GM19193 (cell line): ENCODE data around the gene KAZALD1.

ENCODE experiments used
- POLR2A ChIP-seq: IDR thresholded peaks from 4 replicates; pipeline ENCODE4 v1.6.1; 2011; ENCODE audit not compliant: insufficient read depth, insufficient read length; ENCODE audit errors: extremely low read depth

Gene KAZALD1

DNA sequence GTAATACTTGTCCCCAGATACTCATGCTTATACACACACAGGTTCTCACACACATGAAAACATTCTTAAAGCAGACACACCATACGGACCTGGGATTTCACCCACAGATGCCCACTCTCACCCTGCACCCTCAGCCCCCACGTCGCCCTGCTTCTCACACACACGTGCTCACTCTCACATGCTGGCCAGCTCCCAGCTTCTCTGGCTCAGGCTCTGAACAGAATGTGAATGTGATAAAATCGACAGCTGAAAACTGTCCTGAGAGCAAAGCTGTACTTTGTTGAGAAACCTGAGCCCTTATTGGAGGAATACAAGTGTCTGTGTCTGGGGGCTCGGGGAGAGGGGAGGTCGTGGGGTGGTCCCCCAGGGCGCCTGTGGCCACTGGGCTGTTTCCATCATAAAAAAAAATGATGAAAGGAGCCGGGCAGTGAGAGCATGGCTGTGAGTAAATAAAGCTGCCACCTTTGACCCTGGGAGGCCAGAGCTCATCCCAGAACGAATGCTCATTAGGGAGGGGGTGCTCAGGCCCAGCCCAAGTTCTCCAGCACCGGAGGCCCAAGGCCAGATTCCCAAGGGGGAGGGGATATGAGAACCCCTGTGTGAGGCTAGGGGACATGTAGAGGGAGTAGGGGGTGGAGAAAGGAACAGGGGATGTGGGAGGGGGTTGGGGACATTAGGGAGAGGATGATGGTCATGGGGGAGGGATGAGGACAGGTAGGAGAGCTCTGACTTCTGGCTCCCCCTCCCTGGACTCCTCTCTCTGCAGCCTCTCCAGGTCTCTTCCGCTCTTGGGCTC is 51.2 kb downstream of the KAZALD1 start:
- TF ChIP-seq POLR2A = no peak

DNA sequence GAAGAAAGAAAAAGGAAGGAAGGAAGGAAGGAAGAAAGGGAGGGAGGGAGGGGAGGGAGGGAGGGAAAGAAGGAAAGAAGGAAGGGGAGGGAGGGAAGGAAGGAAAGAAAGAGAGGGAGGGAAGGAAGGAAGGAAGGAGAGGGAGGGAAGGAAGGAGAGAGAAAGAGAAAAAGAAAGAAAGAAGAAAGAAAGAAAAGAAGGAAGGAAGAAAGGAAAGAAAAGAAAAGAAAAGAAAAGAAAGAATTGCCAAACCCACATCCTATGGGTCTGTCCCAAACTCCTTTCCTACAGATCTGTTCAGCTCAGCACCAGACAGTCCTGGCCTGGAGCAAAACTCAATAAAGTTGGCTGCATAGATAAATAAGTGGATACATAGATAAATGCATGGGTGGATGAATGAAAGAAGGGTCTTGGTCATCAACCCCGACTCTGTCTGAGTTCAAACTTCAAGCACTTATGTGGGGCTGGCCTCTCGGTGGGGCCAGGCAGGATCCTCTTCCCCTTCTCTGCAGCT is 52.2 kb downstream of the KAZALD1 start:
- TF ChIP-seq POLR2A = no peak

DNA sequence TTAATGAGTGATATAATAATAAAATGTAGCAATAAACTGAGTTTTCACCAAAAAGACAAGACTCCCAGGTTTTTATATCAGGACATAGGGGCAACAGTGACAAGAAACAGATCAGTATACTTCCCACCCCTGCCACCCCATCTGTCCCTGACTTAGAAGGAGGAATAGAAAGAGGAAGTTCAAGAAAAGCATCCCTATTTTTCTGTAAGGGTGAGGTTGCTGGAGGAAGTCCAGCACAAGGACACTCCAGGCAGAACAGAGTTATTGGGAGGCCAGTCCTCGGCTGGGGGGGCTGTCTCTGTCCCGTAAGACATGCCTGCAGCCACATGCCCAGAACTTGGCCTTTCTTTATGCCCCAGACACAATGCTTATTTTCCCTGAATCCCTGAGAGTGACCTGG is 52.9 kb downstream of the KAZALD1 start:
- no peak for TF ChIP-seq POLR2A
